GM12872 (cell line): ENCODE measurements around the gene MGST2.
A peak's percentile ranks its signal among the peaks of the same experiment; 100 is the strongest.

Experiments used
- CTCF ChIP-seq: IDR thresholded peaks from 3 replicates; pipeline ENCODE4 v1.5.1; 2011; ENCODE audit warnings: low read depth, mild to moderate bottlenecking, low read length, moderate library complexity; ENCODE audit not compliant: insufficient read depth

Gene MGST2

DNA sequence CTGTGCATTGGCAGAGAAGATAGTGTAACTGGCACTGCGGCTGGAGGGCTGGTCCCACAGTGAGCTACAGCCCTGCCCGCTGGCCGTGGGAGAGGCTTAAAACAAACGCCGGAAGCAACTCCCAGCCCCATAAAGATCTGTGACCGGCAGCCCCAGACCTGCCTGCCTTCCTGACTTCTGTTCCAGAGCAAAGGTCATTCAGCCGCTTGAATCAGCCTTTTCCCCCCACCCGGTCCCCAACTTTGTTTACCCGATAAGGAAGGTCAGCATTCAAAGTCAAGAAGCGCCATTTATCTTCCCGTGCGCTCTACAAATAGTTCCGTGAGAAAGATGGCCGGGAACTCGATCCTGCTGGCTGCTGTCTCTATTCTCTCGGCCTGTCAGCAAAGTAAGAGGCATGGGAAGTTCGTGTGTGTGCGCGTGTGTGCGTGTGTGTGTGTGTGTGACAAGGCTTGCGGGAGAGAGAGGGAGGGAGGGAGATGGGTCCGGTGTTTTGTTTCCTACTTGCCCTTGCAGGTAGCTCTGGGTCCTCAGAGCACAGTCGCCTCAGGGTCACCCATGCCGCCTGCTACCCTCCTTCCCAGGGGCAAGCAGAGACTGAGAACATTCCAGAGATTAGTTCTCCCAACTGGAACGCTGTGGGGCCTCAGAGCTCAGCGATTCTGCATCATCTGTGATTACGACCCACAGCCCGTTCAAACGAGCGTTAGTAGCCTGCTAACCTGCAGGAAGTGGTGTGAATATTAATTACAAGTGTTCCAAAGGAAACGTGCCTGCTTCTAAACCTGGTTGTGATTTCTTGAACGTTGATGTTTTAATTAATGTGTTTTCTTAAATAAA lies at the start of gene MGST2:
MGST2 (plus strand) TSS at position 130 of the 840 bp plus-strand sequence; CDS start at position 331, 201 bp downstream.
- TF ChIP-seq CTCF = no peak

- TF ChIP-seq CTCF = peak; percentile 61
Measured at GRCh38 chr4:139617702-139618490, 47.7 kb upstream of the MGST2 start.

GRCh38 chr4:139619644-139620043 lies 46.0 kb upstream of the MGST2 start:
- TF ChIP-seq CTCF = peak; percentile 68

DNA sequence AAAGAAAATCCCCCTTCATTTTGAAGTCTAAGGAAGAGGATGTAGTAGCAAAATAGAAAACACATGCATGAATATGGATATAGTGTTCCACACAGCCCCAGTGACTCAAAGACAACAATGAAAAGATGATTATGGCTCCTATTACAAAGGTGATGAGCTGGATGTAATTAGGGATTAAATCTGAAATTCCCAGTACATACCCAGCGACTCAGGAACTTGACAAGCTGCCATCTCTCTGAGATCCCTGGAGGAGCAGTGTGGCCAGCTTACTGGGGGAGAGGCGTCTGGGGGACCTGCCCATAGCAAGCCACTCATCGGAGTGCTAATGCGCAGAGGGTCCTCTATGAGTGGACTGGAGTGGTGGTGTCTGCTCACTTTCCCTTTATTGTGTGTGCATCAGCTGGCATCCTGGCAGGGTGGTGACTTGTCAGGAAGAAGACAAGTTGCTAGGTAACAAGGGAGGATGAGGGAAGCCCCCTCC lies 42.7 kb upstream of the MGST2 start:
- TF ChIP-seq CTCF = no peak

DNA sequence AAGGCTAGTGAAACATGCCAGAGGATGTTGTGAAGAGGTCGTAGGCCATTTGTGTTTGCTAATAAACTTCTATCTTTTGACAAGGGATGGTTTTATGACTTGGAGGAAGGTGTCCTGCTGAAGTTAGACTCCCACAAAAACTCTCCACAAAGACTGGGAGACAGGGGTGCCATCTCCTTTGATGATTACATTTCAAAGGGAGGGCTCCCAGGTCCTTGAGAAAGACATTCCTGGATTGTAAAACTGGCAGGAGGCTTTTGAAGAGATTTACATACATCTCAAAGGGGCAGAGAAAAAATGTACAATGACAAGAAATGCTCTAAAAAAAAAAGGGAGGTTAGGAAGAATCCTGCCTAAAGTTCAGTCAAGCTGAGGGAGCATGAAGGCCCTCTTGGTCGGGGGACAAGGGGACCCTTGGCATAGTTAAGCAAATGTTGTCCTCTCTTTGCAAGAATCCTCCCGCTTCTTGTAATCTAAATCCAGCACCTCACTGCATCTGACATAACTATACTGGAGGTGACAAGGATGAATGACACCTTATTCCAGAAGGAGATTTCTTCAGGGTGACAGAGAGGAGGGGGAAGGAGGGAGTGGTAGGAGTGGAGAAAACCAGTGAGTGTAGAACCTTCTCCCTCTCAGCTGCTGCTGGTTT lies 41.1 kb upstream of the MGST2 start:
- TF ChIP-seq CTCF = no peak

DNA sequence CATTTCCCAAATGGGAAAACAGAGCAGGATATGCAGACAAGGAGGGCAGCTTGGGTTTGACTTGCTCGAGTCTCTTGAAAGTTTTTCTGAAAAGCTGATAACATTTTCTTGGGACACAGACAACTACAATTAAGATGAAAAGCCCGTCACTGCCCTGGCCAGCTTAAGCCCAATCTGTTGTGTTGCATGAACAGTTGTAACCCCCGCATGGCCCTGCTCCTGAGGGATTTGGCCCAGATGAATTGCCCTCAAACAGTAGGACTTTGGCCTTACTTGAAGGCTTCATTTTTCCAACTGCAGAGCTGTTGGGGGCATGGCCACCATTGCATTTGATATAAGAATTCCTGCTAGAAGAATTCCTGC lies 40.5 kb upstream of the MGST2 start:
- no peak for TF ChIP-seq CTCF

GRCh38 chr4:139625482-139625881 lies 40.1 kb upstream of the MGST2 start:
- TF ChIP-seq CTCF = no peak
